SK-N-SH (cell line): ENCODE data around the gene CPLX1. TPM values are rescaled to one million over a fixed set of nuclear protein-coding genes. Genes with fewer than 3 reads are reported as not detected.
"Not testable (repeated sequence)": the region's sequence is repeated elsewhere in the genome, so short reads cannot be mapped to it uniquely, and the experiment has no call there.

Source experiments
- CTCF ChIA-PET: fragments of 300-600, 350-600 bp; formaldehyde crosslinking; extraction: SDS; loops from one replicate; lab custom pipeline; 2021; lab: Yijun Ruan, JAX
- POLR2A ChIA-PET: fragments of 350-600 bp; sonication (Branson Sonifier 250); formaldehyde crosslinking; extraction: SDS; loops from one replicate; lab custom pipeline; 2020; ENCODE audit warnings: antibody characterized with exemption, inconsistent platforms; lab: Yijun Ruan, JAX
- DNase-seq: peaks from one replicate; pipeline ENCODE4 v3.0.0; 2012
- H2AFZ ChIP-seq: fragments of 200-600 bp; sonication (generic); 2 replicates; pipeline ENCODE4 v1.8.1; 2016; ENCODE audit warnings: antibody characterized with exemption, mild to moderate bottlenecking, low read depth
- H3F3A ChIP-seq: fragments of 200-600 bp; sonication (generic); replicated peaks from 2 replicates; pipeline ENCODE3; 2016; ENCODE audit warnings: antibody characterized with exemption, mild to moderate bottlenecking; ENCODE audit not compliant: insufficient read depth
- H3K27ac ChIP-seq, 2 experiments: fragments of 200-500 bp in 1 of 2; fragments of 200-600 bp in 1 of 2; sonication (Bioruptor generic) in 1 of 2; sonication (generic), shearing (Covaris generic) in 1 of 2; 2 replicates each; pipeline versions ENCODE4 v1.5.1 to v1.6.1; 2014 to 2016; ENCODE audit warnings: low read depth in 2 of 2, inconsistent platforms in 1 of 2, low read length in 1 of 2, mild to moderate bottlenecking in 1 of 2, mixed read lengths in 1 of 2
- H3K27me3 ChIP-seq: fragments of 200-600 bp; sonication (generic), shearing (Covaris generic); 2 replicates; pipeline ENCODE4 v1.6.1; 2016; ENCODE audit warnings: mixed run types; ENCODE audit not compliant: insufficient read depth
- H3K36me3 ChIP-seq, 2 experiments: fragments of 200-500 bp in 1 of 2; fragments of 200-600 bp in 1 of 2; sonication (Bioruptor generic) in 1 of 2; sonication (generic) in 1 of 2; replicated peaks in 1 of 2; 2 replicates each; pipeline versions ENCODE3 to v1.5.1; 2014 to 2016; ENCODE audit warnings: low read length in 1 of 2, mild to moderate bottlenecking in 1 of 2; ENCODE audit not compliant: insufficient read depth in 2 of 2, control insufficient read depth in 1 of 2
- H3K4me1 ChIP-seq, 2 experiments: fragments of 200-500 bp in 1 of 2; fragments of 200-600 bp in 1 of 2; sonication (Bioruptor generic) in 1 of 2; sonication (generic), shearing (Covaris generic) in 1 of 2; 2 replicates each; pipeline versions ENCODE4 v1.5.1 to v1.6.1; 2014 to 2016; ENCODE audit warnings: low read depth in 1 of 2, low read length in 1 of 2, mixed run types in 1 of 2; ENCODE audit not compliant: insufficient read depth in 2 of 2, control insufficient read depth in 1 of 2
- H3K4me2 ChIP-seq: fragments of 200-600 bp; sonication (generic), shearing (Covaris generic); 2 replicates; pipeline ENCODE4 v1.6.1; 2017; ENCODE audit warnings: mixed run types
- H3K4me3 ChIP-seq, 2 experiments: fragments of 200-500 bp in 1 of 2; fragments of 200-600 bp in 1 of 2; sonication (Bioruptor generic) in 1 of 2; sonication (generic), shearing (Covaris generic) in 1 of 2; 2 replicates each; pipeline versions ENCODE4 v1.5.1 to v1.8.1; 2014 to 2016; ENCODE audit warnings: low read depth in 2 of 2, inconsistent platforms in 1 of 2, low read length in 1 of 2, mild to moderate bottlenecking in 1 of 2, mixed read lengths in 1 of 2, moderate library complexity in 1 of 2
- H3K79me2 ChIP-seq: fragments of 200-600 bp; sonication (generic); 2 replicates; pipeline ENCODE4 v1.8.1; 2017; ENCODE audit warnings: mild to moderate bottlenecking; ENCODE audit not compliant: insufficient read depth
- H3K9ac ChIP-seq: fragments of 200-600 bp; sonication (generic); 2 replicates; pipeline ENCODE4 v1.6.1; 2017; ENCODE audit warnings: mixed run types
- H3K9me2 ChIP-seq: fragments of 200-600 bp; sonication (generic); 2 replicates; pipeline ENCODE4 v1.6.1; 2017; ENCODE audit warnings: mixed run types
- H3K9me3 ChIP-seq: fragments of 200-600 bp; sonication (generic); 2 replicates; pipeline ENCODE4 v1.6.1; 2017; ENCODE audit warnings: mixed run types, mild to moderate bottlenecking, moderate library complexity
- H4K20me1 ChIP-seq: fragments of 200-600 bp; sonication (generic); 2 replicates; pipeline ENCODE4 v1.6.1; 2017; ENCODE audit warnings: mild to moderate bottlenecking, mixed run types; ENCODE audit not compliant: insufficient read depth
- ELF1 ChIP-seq: IDR thresholded peaks from 2 replicates; pipeline ENCODE4 v1.4.0; 2012
- FOXM1 ChIP-seq: IDR thresholded peaks from 2 replicates; pipeline ENCODE4 v1.4.0; 2012; ENCODE audit warnings: low read depth, mild to moderate bottlenecking
- GATA2 ChIP-seq: sonication (generic); formaldehyde crosslinking; IDR thresholded peaks from 2 replicates; pipeline ENCODE4 v1.5.0; 2020; ENCODE audit warnings: mild to moderate bottlenecking, missing genetic modification reagents
- MAX ChIP-seq: IDR thresholded peaks from 2 replicates; pipeline ENCODE4 v1.4.0; 2012; ENCODE audit warnings: low read depth
- MXI1 ChIP-seq: IDR thresholded peaks from 2 replicates; pipeline ENCODE4 v1.6.1; 2012; ENCODE audit warnings: mild to moderate bottlenecking, low read depth, low read length, improper control_type of control experiment
- NFIC ChIP-seq: IDR thresholded peaks from 2 replicates; pipeline ENCODE4 v1.4.0; 2012; ENCODE audit warnings: borderline replicate concordance
- NRF1 ChIP-seq: IDR thresholded peaks from 2 replicates; pipeline ENCODE4 v1.6.1; 2012; ENCODE audit warnings: low read depth, mild to moderate bottlenecking, low read length
- REST ChIP-seq: IDR thresholded peaks from 2 replicates; pipeline ENCODE4 v1.6.1; 2012; ENCODE audit warnings: mild to moderate bottlenecking, low read depth, low read length, moderate library complexity
- RFX5 ChIP-seq: IDR thresholded peaks from 2 replicates; pipeline ENCODE4 v1.6.1; 2012; ENCODE audit warnings: mild to moderate bottlenecking, improper control_type of control experiment, low read length
- TEAD4 ChIP-seq: IDR thresholded peaks from 2 replicates; pipeline ENCODE4 v1.4.0; 2012; ENCODE audit warnings: mild to moderate bottlenecking, borderline replicate concordance; ENCODE audit not compliant: insufficient read depth
- YY1 ChIP-seq: IDR thresholded peaks from 2 replicates; pipeline ENCODE4 v1.4.0; 2012; ENCODE audit warnings: low read depth, mild to moderate bottlenecking
- ZBTB33 ChIP-seq: IDR thresholded peaks from 2 replicates; pipeline ENCODE4 v1.4.0; 2012; ENCODE audit warnings: low read depth, borderline replicate concordance
- WGBS: methylation state at CpG from one replicate; pipeline ENCODE4 v1.1.6; 2017; ENCODE audit warnings: low lambda C conversion rate; 5-methylcytosine and 5-hydroxymethylcytosine counted together
- polyA plus RNA-seq, 3 experiments: library from polyadenylated mRNA; depleted of rRNA; stranded (reverse); fragments of >200 nt; gene quantifications; 2 replicates each; pipeline ENCODE4 v1.2.3, GENCODE V29; 2012

The CPLX1 gene
- polyA plus RNA-seq, 1 of the 3 experiments (the other 2 are of a cell fraction) = 0.56 TPM

- WGBS = 97% methylated on average over 5 of the region's 6 CpGs
- DNase-seq = no peak
- Histone ChIP-seq H3K79me2 (peaks cover 90% of the 10 kb centered on the region), H3K9ac (no peak overlapping the region), H4K20me1 (peaks cover 51% of the 10 kb centered on the region), H3K4me3 (no peak overlapping the region), H3F3A (peaks cover 12% of the 10 kb centered on the region), H3K9me3 (no peaks in the 10 kb centered on the region), H3K36me3 (peaks cover 27 to 48% of the 10 kb centered on the region in 2 experiments), H3K27me3 (no peaks in the 10 kb centered on the region), H2AFZ (no peak overlapping the region), H3K27ac (no peak overlapping the region), H3K4me2 (no peak overlapping the region), H3K9me2 (no peaks in the 10 kb centered on the region), H3K4me1 (peaks cover 6 to 24% of the 10 kb centered on the region in 2 experiments; a peak in 2 of 4 replicates)
- no peak for TF ChIP-seq FOXM1
- TF ChIP-seq NRF1 = no peak
- no peak for TF ChIP-seq MXI1
- POLR2A ChIA-PET = no interaction called here
- CTCF ChIA-PET = interaction anchor here (1.4 kb wide), 1 partner anchor 36 kb away, joined by 4 read pairs; no protein-coding TSS in a partner anchor
These were observed 48.2 kb downstream of the CPLX1 start for GRCh38 chr4:777520-778262.

- no peak overlapping the region for H3K4me3 ChIP-seq
- peaks cover 56% of the 10 kb centered on the region for H4K20me1 ChIP-seq
- no peak overlapping the region for H2AFZ ChIP-seq
- H3K4me2 ChIP-seq = no peak overlapping the region
- CTCF ChIA-PET = interaction anchor here (1.7 kb wide), 1 partner anchor 34 kb away, joined by 9 read pairs; no protein-coding TSS in a partner anchor
- no peaks in the 10 kb centered on the region for H3K9me2 ChIP-seq
- POLR2A ChIA-PET = no interaction called here
- no peaks in the 10 kb centered on the region for H3K27me3 ChIP-seq
- 98% methylated on average over 9 of the region's 9 CpGs for WGBS
- no peak for TF ChIP-seq TEAD4
- no peak for TF ChIP-seq ZBTB33
- TF ChIP-seq RFX5 = no peak
- no peak for TF ChIP-seq REST
- TF ChIP-seq ELF1 = no peak
- TF ChIP-seq NFIC = no peak
- no peak for TF ChIP-seq GATA2 (CRISPR knock-in tag)
- no peak for TF ChIP-seq YY1
- no peak for TF ChIP-seq MAX
- H3K27ac ChIP-seq = no peak overlapping the region
- H3K9me3 ChIP-seq = no peaks in the 10 kb centered on the region
- no peak for DNase-seq
- H3F3A ChIP-seq = peaks cover 9% of the 10 kb centered on the region
- H3K4me1 ChIP-seq = peaks cover 6 to 18% of the 10 kb centered on the region in 2 experiments; a peak in 2 of 4 replicates
- peaks cover 29 to 48% of the 10 kb centered on the region in 2 experiments for H3K36me3 ChIP-seq
- no peak overlapping the region for H3K9ac ChIP-seq
- peaks cover 96% of the 10 kb centered on the region for H3K79me2 ChIP-seq
These were observed 49.0 kb downstream of the CPLX1 start for GRCh38 chr4:776743-777441.

- H3K9ac ChIP-seq, H3K4me2 ChIP-seq, H3K27me3 ChIP-seq, H3K9me2 ChIP-seq, H3F3A ChIP-seq, H3K9me3 ChIP-seq, H3K4me3 ChIP-seq, DNase-seq, POLR2A ChIA-PET, H3K27ac ChIP-seq, H2AFZ ChIP-seq: not testable (repeated sequence)
- peaks cover 99% of the 10 kb centered on the region for H3K79me2 ChIP-seq
- H4K20me1 ChIP-seq = peaks cover 66% of the 10 kb centered on the region
- peaks cover 6 to 14% of the 10 kb centered on the region in 2 experiments; a peak in 2 of 4 replicates for H3K4me1 ChIP-seq
- CTCF ChIA-PET = interaction anchor here (1.7 to 2.3 kb wide), 2 partner anchors 13 to 33 kb away, joined by 7 to 9 read pairs; no protein-coding TSS in a partner anchor
- WGBS = 100% methylated on average over 2 of the region's 2 CpGs
- H3K36me3 ChIP-seq = peaks cover 37 to 51% of the 10 kb centered on the region in 2 experiments
These were observed 50.4 kb downstream of the CPLX1 start for GRCh38 chr4:775485-775884.
